Measurements from ENCODE around the gene MAPKAPK3.

Gene MAPKAPK3

DNA sequence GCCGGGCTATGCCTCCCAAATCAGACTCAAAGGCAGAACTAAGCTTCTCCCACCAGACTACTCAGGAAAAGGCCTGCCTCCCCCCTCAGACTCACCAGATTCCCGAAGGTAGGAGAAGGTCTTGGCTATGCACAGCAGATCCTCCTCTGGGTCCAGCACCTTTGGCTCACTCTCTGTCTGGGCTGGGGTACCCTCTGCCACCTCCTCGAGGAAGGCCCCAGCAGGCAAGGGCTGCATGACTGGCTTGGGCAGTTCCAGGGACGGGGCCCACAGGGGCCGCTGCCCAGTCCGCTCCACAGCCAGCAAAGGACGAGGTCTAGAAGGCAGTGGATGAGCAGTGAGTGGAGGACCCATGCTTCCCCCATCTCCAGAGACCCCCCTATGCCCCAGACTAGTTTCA, 8.7 kb upstream of the MAPKAPK3 start:
- Histone ChIP-seq H3K4me3 (ENCODE audit: low read depth in 1 of 5, low read length in 5 of 5) (peak overlapping the region in 3 of 5 donors; percentile 7 to 78 (median 22)), H3K9ac (ENCODE audit: low read length in 5 of 5) (peak overlapping the region in 2 of 5 donors; percentile 16 to 93), H3K9me3 (ENCODE audit: control insufficient read depth in 5 of 5, low read length in 5 of 5) (no peaks in the 10 kb centered on the region), H3K36me3 (ENCODE audit: control insufficient read depth in 5 of 5, insufficient read depth in 5 of 5, low read length in 5 of 5) (peaks cover 0 to 48% (median 33%) of the 10 kb centered on the region in 5 donors), H3K27me3 (ENCODE audit: control insufficient read depth in 5 of 5, insufficient read depth in 4 of 5, low read length in 5 of 5) (no peaks in the 10 kb centered on the region), H3K4me1 (ENCODE audit: control insufficient read depth in 5 of 5, insufficient read depth in 5 of 5, low read length in 5 of 5) (peaks cover 14 to 95% (median 81%) of the 10 kb centered on the region in 5 donors), H3K27ac (ENCODE audit: low read depth, low read length) (peak overlapping the region; percentile 80)

DNA sequence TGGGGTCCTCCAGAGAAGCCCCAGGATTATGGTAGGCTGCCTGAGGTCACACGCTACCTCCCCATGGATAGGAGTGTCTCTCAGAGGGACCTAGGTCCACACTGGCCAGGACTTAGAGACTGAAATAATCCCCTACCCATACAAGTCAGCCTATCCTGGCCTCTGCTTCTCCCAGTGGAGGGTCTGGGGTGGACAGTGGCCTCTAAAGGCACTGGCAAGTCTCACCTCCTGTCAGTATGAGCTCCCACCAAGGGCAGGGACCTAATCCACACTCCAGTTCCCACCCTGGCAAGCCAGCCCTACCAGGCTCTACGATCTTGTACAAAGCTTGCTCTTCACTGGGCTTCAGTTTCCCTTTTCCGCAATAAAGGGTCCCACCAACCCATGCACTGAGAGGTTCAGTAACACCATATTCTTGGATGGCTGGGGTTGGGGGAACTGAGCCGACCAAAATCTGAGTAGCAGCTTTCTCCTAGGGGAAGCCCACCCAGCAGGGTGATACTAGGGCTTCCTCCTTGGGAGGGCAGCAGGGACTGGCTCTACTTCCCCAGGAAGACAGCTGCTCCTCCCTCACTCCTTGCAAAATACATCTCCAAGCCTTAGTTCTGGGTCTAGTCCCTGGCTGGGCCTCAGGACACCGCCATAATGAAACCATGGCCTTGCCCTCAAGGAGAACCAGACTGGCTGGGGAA, 7.7 kb upstream of the MAPKAPK3 start:
- no peaks in the 10 kb centered on the region for H3K27me3 ChIP-seq (ENCODE audit: control insufficient read depth in 5 of 5, insufficient read depth in 4 of 5, low read length in 5 of 5)
- H3K27ac ChIP-seq (ENCODE audit: low read depth, low read length) = peak overlapping the region; percentile 80
- H3K4me1 ChIP-seq (ENCODE audit: control insufficient read depth in 5 of 5, insufficient read depth in 5 of 5, low read length in 5 of 5) = peaks cover 14 to 95% (median 86%) of the 10 kb centered on the region in 5 donors
- peak overlapping the region; percentile 76 to 88 (median 79) for H3K4me3 ChIP-seq (ENCODE audit: low read depth in 1 of 5, low read length in 5 of 5)
- peaks cover 0 to 42% (median 33%) of the 10 kb centered on the region in 5 donors for H3K36me3 ChIP-seq (ENCODE audit: control insufficient read depth in 5 of 5, insufficient read depth in 5 of 5, low read length in 5 of 5)
- no peaks in the 10 kb centered on the region for H3K9me3 ChIP-seq (ENCODE audit: control insufficient read depth in 5 of 5, low read length in 5 of 5)
- peak overlapping the region in 4 of 5 donors; percentile 14 to 93 (median 47) for H3K9ac ChIP-seq (ENCODE audit: low read length in 5 of 5)

DNA sequence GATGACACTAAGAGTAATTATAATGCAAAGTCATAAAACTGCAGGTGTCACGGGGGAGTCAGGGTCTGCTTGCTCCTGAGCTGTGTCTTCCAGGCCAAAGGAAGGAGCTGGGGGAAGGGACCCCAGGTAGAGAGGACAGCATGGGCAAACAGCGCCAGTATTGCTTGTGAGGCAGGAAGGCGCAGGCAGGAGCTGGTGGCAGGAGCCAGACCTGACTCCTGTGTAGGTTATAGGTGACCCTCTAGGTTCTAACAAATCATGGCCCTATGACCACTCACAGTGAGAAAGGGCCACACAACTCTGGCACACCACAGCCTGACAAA, 7.2 kb upstream of the MAPKAPK3 start:
- H3K4me3 ChIP-seq (ENCODE audit: low read depth in 1 of 5, low read length in 5 of 5) = peak overlapping the region; percentile 76 to 88 (median 79)
- peak overlapping the region in 4 of 5 donors; percentile 44 to 93 (median 88) for H3K9ac ChIP-seq (ENCODE audit: low read length in 5 of 5)
- peaks cover 13 to 93% (median 83%) of the 10 kb centered on the region in 5 donors for H3K4me1 ChIP-seq (ENCODE audit: control insufficient read depth in 5 of 5, insufficient read depth in 5 of 5, low read length in 5 of 5)
- H3K27ac ChIP-seq (ENCODE audit: low read depth, low read length) = peak overlapping the region; percentile 80
- H3K27me3 ChIP-seq (ENCODE audit: control insufficient read depth in 5 of 5, insufficient read depth in 4 of 5, low read length in 5 of 5) = no peaks in the 10 kb centered on the region
- peaks cover 0 to 37% (median 28%) of the 10 kb centered on the region in 5 donors for H3K36me3 ChIP-seq (ENCODE audit: control insufficient read depth in 5 of 5, insufficient read depth in 5 of 5, low read length in 5 of 5)
- H3K9me3 ChIP-seq (ENCODE audit: control insufficient read depth in 5 of 5, low read length in 5 of 5) = no peaks in the 10 kb centered on the region

DNA sequence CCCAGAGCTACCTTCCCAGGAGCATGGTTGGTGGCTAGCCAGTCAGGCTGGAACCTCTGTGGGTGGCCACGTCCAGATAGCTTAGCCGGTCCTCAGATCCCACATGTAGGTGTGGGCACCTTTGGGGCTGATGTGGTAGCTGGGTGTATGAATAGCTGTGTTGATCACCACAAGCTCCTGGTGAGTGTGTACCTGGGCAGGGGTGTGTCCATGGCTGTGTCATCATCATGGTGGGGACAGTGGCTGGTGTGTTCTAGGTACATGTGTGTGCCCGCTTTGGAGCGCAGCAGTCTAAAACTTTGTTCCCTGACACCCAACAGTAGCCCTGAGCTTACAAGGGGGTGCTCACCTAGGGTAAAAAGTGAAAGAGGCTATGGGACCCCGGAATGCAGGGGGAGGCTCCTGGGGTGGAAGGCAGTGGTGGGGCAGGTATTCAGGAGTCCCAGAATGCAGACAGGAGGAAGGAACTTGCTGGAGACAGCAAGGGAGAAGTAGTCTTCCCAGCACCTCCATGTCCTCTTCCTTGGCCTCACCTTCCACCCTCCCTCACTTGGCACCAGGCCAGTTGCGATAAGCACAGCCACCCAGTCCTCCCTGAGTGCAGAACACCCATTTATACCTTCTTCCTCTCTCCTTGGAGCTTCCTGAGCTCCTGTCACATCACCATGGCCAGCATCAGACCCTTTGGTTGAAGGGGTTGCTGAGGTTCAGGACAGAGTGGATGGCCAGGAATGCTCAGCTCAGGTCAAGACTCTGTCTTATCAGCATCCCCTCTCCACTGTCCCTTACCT, 6.6 kb upstream of the MAPKAPK3 start:
- Histone ChIP-seq H3K27ac (ENCODE audit: low read depth, low read length) (peak overlapping the region; percentile 80), H3K27me3 (ENCODE audit: control insufficient read depth in 5 of 5, insufficient read depth in 4 of 5, low read length in 5 of 5) (no peaks in the 10 kb centered on the region), H3K4me3 (ENCODE audit: low read depth in 1 of 5, low read length in 5 of 5) (peak overlapping the region; percentile 76 to 88 (median 79)), H3K4me1 (ENCODE audit: control insufficient read depth in 5 of 5, insufficient read depth in 5 of 5, low read length in 5 of 5) (peaks cover 10 to 86% (median 79%) of the 10 kb centered on the region in 5 donors), H3K9me3 (ENCODE audit: control insufficient read depth in 5 of 5, low read length in 5 of 5) (no peaks in the 10 kb centered on the region), H3K36me3 (ENCODE audit: control insufficient read depth in 5 of 5, insufficient read depth in 5 of 5, low read length in 5 of 5) (peaks cover 0 to 31% (median 25%) of the 10 kb centered on the region in 5 donors), H3K9ac (ENCODE audit: low read length in 5 of 5) (peak overlapping the region; percentile 82 to 93 (median 86))

DNA sequence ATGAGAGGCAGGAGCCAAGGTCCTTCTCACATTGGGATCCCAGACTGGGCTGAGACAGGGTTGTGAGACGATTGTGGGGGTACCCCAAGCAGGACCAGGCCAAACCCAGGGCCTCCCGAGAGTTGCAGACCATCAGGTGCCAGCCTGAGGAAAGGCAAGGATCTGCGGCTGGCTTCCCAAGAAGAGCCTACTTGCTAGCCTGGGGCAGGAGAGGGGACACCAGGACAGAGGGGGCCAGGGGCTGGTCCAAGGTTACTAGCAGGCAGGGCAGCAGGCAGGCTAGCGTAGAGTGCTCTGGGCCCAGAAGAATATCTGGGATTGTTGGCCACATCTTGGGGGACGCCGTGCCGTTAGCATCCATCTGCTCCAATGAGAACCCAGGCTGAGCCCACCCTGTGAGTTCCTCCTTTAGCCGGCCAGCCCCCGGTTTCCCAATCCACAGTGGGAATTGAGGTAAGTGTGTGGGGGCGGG, 5.9 kb upstream of the MAPKAPK3 start:
- Histone ChIP-seq H3K27me3 (ENCODE audit: control insufficient read depth in 5 of 5, insufficient read depth in 4 of 5, low read length in 5 of 5) (no peaks in the 10 kb centered on the region), H3K36me3 (ENCODE audit: control insufficient read depth in 5 of 5, insufficient read depth in 5 of 5, low read length in 5 of 5) (peaks cover 0 to 25% (median 22%) of the 10 kb centered on the region in 5 donors), H3K27ac (ENCODE audit: low read depth, low read length) (peak overlapping the region; percentile 80), H3K9me3 (ENCODE audit: control insufficient read depth in 5 of 5, low read length in 5 of 5) (no peaks in the 10 kb centered on the region), H3K4me3 (ENCODE audit: low read depth in 1 of 5, low read length in 5 of 5) (peak overlapping the region; percentile 76 to 88 (median 79)), H3K4me1 (ENCODE audit: control insufficient read depth in 5 of 5, insufficient read depth in 5 of 5, low read length in 5 of 5) (peaks cover 10 to 83% (median 73%) of the 10 kb centered on the region in 5 donors), H3K9ac (ENCODE audit: low read length in 5 of 5) (peak overlapping the region; percentile 82 to 93 (median 86))

DNA sequence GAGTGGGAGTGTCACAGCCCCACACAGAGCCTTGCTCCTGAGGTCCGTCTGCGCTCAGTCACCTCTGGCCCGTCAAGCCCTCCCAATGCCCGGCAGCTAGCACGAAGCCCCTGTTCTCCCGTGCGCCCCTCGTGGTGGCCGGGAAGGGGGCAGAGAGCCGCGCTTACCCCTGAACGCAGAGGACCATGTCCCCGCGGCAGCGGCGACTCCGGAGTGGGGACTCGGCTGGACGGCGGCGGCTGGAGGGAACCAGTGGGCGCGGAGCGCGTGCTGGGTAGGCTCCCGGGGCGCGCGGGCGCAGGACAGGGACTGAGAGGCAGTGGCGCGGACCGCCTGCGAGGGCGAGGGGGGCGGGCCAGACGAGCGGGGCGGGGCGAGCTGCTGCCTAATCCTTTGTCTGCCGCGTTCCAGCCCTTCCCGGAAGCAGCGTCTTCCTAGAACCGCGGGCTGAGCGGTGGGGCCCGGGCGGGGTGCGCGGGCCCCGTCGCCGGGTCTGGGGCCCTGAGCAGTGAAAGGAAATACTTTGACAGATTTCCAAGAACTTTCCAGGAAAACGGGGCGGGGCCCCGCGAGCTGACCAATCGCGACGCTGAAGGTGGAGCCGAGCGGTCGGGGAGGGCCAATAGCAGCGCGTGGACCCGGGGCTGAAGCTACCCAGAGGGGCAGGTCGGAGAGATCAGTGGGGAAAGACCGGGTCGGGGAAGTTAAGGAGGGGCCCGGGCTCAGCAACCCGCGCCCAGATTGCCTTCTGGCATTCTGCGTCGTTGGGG, 5.3 kb upstream of the MAPKAPK3 start, which contains the start of gene CISH:
TSS of gene CISH (minus strand) at position 311 of the 770 bp plus-strand sequence. CDS start at position 187, 124 bp downstream.
- H3K27ac ChIP-seq (ENCODE audit: low read depth, low read length) = peak within 1 kb of the TSS; percentile 80
- H3K9me3 ChIP-seq (ENCODE audit: control insufficient read depth in 5 of 5, low read length in 5 of 5) = no peaks in the 10 kb centered on the region
- H3K36me3 ChIP-seq (ENCODE audit: control insufficient read depth in 5 of 5, insufficient read depth in 5 of 5, low read length in 5 of 5) = peaks cover 0 to 20% (median 17%) of the 10 kb centered on the region in 5 donors
- H3K4me1 ChIP-seq (ENCODE audit: control insufficient read depth in 5 of 5, insufficient read depth in 5 of 5, low read length in 5 of 5) = peaks cover 10 to 83% (median 73%) of the 10 kb centered on the region in 5 donors
- peak within 1 kb of the TSS; percentile 82 to 93 (median 86) for H3K9ac ChIP-seq (ENCODE audit: low read length in 5 of 5)
- peak within 1 kb of the TSS; percentile 76 to 88 (median 79) for H3K4me3 ChIP-seq (ENCODE audit: low read depth in 1 of 5, low read length in 5 of 5)
- H3K27me3 ChIP-seq (ENCODE audit: control insufficient read depth in 5 of 5, insufficient read depth in 4 of 5, low read length in 5 of 5) = no peaks in the 10 kb centered on the region

DNA sequence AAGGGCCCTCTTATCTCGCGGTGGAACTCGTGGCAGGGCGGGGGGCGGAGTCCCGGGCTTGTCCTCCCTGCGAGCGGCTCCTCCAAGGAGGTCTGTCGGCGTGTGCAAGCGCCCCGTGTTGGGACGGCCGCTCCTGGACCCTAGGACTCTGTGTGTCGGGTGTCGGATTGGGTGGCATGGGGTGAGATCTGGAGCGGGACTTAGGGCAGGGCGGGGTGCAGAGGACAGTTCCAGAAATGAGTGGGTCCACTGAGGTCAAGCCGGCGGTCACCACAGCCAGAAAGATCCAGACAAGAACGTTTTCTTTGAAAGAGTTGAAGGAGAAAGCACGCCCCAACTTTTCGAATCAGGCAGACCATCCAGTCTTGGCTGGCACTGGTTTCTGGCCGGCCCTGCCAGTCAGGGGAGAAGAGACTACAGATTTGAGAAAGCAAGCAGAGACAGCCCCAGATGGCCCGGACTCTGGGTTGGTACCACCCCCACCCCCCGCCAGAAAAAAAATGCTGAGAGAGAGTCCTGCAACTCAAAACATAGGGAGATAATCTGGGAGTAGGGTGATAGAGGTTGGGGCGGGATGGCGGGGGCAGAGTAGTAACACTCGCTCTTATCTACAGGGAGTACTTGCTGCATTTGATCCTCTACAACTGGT, 4.6 kb upstream of the MAPKAPK3 start:
- no peaks in the 10 kb centered on the region for H3K27me3 ChIP-seq (ENCODE audit: control insufficient read depth in 5 of 5, insufficient read depth in 4 of 5, low read length in 5 of 5)
- H3K27ac ChIP-seq (ENCODE audit: low read depth, low read length) = peak overlapping the region; percentile 80
- peaks cover 0 to 13% (median 10%) of the 10 kb centered on the region in 5 donors for H3K36me3 ChIP-seq (ENCODE audit: control insufficient read depth in 5 of 5, insufficient read depth in 5 of 5, low read length in 5 of 5)
- peaks cover 9 to 81% (median 66%) of the 10 kb centered on the region in 5 donors for H3K4me1 ChIP-seq (ENCODE audit: control insufficient read depth in 5 of 5, insufficient read depth in 5 of 5, low read length in 5 of 5)
- no peaks in the 10 kb centered on the region for H3K9me3 ChIP-seq (ENCODE audit: control insufficient read depth in 5 of 5, low read length in 5 of 5)
- peak overlapping the region in 4 of 5 donors; percentile 71 to 93 (median 76) for H3K9ac ChIP-seq (ENCODE audit: low read length in 5 of 5)
- peak overlapping the region; percentile 49 to 88 (median 76) for H3K4me3 ChIP-seq (ENCODE audit: low read depth in 1 of 5, low read length in 5 of 5)

DNA sequence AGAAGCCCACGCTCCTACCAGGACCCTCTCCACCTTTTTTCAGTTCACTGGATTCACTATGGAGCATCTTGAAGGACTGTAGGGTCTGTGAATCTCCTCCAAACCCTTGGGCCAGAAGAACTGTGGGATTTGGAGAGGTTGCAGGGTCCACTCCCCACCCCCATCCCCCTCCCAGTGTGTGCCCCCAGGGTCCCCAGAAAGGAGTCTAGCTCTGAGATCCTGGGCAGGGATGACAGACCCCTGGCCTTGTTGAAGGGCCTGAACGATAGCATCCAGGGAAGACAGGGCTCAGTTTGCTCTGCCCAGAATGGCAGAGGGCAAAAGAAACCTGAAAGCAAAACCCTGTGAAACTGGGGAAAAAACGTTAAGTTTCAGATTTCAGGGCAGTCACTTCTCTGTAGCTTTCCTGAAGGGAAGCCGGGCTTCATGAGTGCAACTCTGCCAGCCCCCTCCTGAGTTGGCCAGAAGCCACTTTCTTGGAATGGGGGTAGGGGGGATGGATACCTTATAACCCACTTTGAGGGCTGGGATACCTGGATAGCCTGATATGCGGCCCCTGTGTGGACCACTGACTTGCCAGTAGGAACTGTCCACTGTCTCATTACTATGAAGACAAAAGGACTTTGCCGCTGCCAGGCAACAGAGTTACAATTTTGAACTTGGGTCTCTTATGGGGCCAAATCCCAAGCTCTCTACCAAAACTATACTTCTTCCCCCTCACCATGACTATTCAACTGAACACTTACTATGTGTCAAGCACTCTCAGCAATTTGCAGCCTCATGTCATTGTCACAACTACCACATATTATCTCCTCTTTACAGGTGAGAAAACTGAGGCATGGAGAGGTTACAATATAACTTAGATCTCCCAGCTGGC, 3.7 kb upstream of the MAPKAPK3 start:
- peaks cover 12 to 81% (median 66%) of the 10 kb centered on the region in 5 donors for H3K4me1 ChIP-seq (ENCODE audit: control insufficient read depth in 5 of 5, insufficient read depth in 5 of 5, low read length in 5 of 5)
- H3K9ac ChIP-seq (ENCODE audit: low read length in 5 of 5) = peak overlapping the region in 2 of 5 donors; percentile 79 to 93
- H3K27ac ChIP-seq (ENCODE audit: low read depth, low read length) = no peak overlapping the region
- peak overlapping the region in 3 of 5 donors; percentile 49 to 88 (median 54) for H3K4me3 ChIP-seq (ENCODE audit: low read depth in 1 of 5, low read length in 5 of 5)
- peaks cover 0 to 5% (median 3%) of the 10 kb centered on the region in 5 donors for H3K36me3 ChIP-seq (ENCODE audit: control insufficient read depth in 5 of 5, insufficient read depth in 5 of 5, low read length in 5 of 5)
- no peaks in the 10 kb centered on the region for H3K27me3 ChIP-seq (ENCODE audit: control insufficient read depth in 5 of 5, insufficient read depth in 4 of 5, low read length in 5 of 5)
- no peaks in the 10 kb centered on the region for H3K9me3 ChIP-seq (ENCODE audit: control insufficient read depth in 5 of 5, low read length in 5 of 5)

Data from subcutaneous abdominal adipose tissue (tissue), 5 donors.